ENCODE results near the gene KPNB1.
A peak's percentile ranks its signal among the peaks of the same experiment; 100 is the strongest.

KPNB1 gene

GRCh38 chr17:47698749-47699535 is 49.2 kb downstream of the KPNB1 start:
- peak; percentile 7 to 43 for DNase-seq

DNA sequence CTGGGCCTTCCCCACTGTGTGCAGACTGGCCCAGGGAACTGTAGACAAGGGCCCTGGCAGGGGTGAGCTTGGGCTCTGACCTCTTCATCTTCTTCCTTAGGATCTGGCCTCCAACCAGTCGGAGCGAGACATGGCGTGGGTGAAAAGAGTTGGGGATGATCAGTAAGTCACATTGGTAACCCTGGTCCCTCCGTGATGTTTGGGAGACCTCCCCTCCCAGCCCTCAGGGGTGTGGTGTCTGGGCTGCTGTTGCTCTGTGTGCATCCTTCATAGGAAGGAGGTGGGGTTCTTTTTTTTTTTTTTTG is 49.8 kb downstream of the KPNB1 start:
- DNase-seq: no peak

DNA sequence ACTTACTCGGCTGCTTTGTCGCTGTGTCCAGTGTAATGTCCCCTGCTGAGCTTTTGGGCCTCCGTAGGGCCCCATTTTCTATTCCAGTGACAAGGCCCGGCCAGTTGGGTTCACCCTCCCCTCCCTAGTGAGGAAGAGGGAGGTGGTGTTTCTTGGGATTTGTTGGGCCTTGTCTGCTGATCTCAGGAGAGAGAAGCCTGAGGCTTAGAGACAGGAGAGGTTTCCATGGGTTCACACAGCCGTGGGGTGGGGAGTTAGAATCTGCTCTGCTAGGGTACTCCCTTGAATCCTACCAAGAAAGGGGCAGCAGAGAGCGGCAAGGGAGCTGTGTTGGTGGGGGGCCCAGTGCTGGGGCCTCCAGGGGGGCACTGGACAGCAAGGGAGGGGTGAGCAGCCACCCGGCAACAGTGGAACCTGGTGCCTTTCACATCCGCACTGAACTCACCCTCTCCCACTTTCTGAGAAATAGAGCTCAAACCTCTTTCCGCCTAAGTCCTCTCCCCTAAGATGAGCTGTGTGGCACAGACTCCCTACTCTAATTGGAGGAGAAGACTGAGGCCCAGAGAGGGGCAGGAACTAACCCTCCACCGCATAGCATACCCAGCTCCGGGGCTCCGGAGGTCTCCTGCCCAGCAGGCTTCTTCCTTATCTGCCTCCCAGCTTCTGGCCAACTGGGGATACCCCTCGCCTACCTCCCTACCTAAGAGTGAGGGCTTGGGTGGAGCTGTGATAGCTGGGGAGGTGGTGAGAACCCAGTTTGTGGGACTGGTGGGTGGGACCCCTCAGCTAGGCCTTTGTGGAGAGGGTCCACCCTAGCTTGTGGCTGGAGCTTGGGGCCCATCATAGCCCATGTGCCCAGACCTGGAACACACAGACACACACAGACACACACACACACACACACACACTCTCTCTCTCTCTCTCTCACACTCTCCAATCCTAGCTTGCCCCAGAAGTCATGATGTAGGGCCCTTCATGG is 51.0 kb downstream of the KPNB1 start:
- DNase-seq: no peak

DNA sequence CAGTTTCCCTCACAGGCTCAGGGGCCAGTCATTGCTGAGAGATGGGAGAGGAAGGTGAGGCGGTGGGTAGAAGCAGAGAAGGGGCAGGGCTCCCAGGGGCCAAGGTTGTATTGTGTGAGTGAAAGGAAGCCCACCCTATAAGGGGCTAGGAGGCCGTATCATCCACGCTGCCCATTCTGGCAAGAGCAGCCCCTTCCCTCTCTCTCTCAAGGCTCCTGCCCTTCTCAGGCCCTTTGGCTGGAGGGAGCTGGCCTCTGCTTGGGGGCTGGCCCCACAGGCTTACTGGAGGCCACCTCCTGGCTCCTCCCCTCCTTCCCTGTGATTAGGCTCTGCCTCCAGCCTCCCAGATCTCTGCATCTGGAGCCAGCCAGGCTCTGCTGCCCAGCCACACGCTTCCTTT is 51.9 kb downstream of the KPNB1 start:
- DNase-seq: no peak

DNA sequence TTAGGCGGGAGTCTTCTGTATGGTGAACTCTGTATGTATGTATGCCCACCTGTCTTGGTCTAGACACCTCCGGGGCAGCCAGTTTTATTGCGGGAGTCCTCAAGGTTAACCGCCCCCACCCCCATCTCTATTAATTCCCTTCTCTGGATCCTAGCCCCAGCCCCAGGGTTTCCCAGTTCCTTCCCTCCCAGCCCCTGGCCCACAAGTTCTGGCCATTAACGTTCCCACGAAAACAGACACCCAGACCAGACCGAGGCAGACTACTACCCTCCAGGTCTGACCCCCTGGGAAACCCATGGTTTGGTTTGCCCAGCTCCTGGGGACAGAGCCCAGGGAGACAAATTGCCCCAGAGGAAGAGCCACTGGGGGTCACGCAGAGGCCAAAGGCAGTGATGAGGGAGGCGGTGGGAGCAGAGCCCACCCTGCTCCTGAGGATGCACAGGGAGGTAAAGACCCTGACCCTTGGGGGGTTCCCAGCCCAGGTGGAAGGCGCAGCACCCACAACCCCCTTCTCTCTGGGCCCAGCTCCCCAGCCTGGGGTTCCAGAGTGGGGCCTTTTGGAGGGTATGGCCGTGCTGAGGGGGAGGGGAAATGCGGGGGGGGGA is 52.8 kb downstream of the KPNB1 start:
- no peak for DNase-seq

DNA sequence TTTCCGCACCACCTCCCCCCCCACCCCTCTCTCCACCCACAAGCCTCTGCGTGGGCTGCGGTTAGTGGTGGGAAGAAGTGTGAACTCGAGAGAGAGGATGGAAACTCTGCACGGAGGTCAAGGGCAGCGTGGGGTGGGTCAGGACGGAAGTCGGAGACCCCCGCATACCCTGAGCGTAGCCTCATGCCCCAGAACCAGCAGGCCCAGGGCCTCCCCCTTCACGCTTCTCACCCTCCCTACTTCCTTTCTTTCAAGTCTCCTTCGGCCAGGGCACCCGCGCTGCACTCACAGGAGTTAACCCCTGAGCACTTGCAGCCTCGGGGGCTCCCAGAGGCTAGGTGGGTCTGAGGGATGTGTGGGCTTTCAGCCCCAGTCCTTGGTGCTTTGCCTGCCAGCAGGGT is 53.5 kb downstream of the KPNB1 start:
- no peak for DNase-seq

- no peak for DNase-seq
These were observed 54.0 kb downstream of the KPNB1 start for GRCh38 chr17:47703671-47704070.

DNA sequence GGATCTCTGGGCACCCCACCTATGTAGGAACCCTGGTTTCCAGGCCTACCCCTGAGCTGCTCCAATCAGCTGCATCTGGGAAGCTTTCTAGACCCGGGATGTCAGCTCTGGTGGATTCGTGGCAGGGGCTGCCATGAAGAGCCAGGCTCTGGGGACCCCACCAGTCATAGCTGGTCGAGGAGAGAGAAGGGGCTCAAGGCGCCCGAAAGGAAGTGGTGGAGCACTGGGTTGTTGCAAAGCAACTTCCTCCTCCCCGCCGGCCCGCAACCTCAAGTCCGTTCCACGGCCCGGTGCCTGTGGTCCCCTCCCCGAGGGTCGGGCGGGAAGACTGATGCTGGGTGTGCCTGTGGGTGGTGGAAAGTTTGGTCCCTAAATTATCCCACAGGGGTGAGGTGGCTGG is 54.4 kb downstream of the KPNB1 start:
- DNase-seq: no peak

DNA sequence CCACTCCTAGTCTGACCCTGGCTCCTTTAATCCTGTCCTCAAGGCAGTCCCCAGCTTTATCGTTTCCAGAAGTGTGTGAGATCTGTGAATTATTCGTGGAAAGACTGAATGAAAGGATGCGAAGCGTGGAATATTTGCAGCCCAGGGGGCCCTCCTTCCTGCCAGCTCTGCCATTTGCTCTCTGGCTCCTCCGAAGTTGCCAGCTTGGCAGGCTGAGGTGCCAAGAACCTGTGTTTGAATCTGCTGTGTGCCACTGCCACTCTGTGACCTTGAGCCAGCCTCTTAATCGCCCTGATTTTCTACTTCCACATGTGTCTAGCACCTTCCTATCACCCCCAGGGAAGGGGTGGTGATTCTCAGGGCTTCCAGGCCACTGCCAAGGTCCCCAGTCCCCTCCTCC is 55.0 kb downstream of the KPNB1 start:
- DNase-seq: no peak

- DNase-seq: no peak
These were observed 56.1 kb downstream of the KPNB1 start for GRCh38 chr17:47705536-47706530.

DNA sequence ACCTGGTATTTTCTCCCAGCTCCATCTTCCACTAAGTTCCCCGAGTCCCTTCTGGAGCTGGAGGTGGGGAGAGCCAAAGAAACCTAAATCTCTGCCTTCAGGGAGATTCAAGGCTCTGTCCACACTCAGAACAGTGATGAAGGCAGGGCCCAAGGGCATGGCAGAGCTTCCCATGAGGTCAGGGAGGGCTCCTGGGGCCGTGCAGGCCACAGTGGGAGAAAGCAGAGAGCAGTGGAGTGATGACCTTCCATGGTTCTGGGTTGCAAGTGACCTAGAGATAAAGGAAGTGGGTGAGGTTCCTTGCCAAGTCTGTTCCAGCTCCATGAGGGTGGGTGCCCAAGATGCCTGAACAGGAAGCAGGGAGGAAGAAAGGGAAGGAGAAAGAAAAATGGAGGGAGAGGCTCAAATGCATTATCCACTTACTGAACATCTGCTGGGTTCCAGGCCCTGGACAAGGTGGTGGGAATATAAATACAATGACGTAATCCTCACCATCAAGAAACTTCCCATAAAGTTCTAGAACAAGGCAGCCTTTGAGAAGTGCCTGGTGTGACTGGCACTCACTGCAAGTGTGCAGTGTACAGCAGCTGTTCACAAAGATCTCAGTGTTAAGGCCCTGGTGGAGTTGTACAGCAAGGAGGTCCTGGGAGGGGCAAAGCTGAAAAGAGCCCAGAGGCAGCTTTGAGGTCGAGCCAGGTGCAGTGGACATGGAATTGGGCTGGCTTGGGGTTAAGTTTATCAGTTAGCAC is 57.5 kb downstream of the KPNB1 start:
- DNase-seq: no peak

- no peak for DNase-seq
These were observed 58.2 kb downstream of the KPNB1 start for GRCh38 chr17:47707884-47708283.

DNA sequence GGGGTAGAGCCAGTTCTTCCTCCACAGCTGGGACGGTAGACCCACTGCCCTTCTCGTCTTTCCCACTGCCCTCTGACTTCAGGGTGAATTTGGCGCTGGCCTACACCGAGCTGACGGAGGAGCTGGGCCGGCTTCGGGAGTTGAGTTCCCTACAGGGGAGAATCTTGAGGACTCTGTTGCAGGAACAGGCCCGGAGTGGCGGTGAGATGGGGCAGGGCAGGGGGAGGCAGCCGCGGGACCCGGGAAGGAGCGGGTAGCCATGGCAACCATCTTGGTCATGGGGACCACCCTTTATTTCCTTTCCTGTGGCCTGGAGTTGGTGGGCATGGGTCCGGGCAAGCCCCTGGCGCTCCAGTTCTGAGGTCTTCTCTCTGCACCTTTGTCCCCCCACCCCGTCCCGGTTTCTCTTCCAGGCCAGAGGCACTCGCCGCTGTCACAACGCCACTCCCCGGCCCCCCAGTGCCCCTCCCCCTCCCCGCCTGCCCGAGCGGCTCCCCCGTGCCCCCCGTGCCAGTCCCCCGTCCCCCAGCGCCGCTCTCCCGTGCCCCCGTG is 58.7 kb downstream of the KPNB1 start:
- DNase-seq: no peak

GRCh38 chr17:47708864-47709541 is 59.3 kb downstream of the KPNB1 start:
- no peak for DNase-seq

DNA sequence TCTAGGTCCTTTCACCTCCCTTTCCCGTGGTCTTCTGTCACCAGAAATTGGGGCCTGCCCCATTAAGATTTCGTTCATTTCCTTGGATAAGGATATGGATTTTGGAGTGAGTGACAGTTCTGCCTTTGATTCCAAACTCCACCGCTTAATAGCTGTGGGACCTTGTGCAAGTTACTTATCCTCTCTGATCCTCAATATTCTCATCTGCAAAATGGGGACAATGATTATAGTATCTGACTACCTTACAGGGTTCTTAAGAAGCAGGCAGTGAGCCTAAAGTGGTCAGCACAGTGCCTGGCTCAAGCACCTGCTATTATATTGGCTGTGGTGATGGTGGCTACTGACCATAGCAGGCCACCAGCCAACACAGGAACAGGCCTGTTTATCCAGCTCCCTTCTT is 59.9 kb downstream of the KPNB1 start:
- DNase-seq: no peak

GRCh38 chr17:47711366-47712099 is 61.8 kb downstream of the KPNB1 start:
- no peak for DNase-seq

DNA sequence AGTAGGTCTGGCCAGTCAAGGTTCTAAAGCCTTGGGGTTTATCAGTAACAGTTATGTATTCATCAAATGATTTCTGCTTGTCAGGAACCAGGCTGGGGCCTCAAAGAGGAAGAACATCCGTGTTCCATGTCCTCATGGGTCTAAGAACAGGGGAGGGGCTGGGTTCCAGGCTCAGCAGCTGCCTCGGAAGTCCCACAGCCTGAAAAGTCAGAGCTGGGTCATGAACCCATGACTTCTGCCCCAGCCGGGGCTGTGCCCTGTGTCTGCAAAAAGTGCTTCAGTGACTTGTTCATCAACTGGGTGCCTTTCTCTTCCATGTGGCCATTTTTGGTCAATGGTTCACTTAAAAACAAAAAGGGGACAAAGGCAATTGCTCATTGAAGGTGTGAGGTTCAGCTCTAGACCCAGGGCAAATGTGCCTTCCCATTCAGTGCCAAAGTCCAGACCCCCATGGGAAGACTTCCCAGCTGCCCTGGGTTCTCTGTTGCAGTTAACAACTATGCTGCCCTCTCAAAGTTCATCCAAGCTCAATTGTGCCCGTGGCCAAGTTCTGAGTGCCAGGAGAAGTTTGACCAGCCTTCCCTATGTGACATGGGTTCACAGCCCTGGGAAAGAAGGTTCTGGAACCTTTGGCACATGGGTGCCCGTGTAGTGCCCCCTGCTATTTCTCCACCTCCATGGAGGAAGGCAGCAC is 62.8 kb downstream of the KPNB1 start:
- no peak for DNase-seq

DNA sequence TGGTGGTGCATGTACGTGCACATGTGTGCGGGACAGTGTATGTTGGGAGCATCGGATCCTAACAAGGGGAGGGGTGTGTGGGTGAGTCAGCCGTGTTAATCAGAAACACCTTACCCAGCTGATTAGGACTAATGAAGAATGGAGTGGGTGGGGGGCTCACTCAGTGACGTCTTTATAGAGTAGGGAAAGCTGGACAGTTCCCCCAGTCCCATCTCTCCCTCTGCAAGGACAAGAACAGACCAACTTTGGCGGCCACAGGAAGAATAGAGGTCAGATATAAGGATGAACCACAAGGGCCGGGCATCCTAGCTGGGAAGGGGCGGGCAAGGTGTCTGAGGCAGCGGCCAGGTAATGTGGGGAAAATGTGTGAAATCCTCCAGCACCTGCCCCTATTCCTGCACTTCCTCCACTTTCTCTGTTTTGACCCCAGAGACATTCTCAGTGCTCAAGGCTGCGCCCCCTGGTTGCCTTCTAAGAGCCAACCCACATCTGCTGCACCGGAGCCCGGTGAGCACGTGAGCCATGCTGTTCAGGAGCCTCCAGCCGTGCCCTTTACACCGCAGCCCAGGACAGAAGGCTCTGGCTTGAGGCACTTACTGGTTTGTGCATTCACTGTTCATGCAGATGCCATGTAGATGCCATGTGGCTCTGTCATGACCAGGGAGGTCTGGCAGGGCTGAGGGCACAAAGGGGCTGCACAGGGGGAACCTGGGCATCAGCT is 64.4 kb downstream of the KPNB1 start:
- DNase-seq: no peak

All from NCI-H187 (cell line).